DMS79 (cell line): ENCODE results near the gene KIAA1755.
"Not testable (repeated sequence)": the region's sequence is repeated elsewhere in the genome, so short reads cannot be mapped to it uniquely, and the experiment has no call there.

Experiments
- DNase-seq: peaks from one replicate; lab custom pipeline; 2025; lab: John Stamatoyannopoulos, UW

Gene KIAA1755

DNA sequence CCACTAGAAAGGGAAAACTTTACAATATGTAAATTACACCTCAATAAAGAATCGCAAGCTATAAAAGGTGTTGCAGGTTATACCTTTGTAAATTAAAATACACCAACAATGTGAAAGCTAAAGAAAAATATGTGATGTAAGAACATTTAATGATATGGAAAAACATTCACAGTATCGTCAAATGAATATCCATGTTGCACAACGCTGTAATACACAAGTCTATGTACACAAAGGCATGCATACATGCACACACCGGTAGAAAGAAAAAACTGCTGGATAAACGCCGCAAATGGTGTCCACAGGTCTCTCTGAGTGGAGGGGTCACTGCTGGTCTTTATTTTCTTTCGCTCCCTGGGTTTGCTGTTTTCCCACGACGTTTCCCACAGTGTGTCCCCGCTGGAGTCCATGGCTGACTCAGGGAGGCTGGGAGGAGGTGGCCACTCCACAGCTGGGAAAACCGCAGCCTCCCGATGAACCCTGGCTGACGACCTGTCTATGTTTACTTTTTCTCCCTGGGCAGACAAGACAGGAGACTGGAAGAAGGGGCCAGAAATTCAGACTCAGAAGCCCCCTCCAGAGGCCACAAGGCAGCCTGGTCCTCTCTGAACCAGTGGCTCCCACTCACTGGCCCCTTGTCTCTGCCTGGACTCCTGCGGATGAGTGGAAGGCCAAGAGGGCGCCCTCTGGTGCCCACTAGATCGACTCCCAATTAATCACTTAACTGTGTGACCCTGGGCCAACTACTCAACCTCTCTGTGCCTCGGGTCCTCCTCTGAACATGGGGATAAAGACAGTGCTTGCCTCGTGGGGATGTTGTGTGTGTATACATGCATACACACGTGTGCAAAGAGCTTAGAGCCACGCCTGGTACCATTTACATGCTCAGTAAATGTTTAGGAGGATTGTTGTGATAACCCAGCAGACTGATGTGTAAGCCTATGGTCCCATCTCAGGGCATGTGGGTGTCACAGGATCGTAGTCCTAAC lies 30.6 kb upstream of the KIAA1755 start:
- DNase-seq: no peak

DNA sequence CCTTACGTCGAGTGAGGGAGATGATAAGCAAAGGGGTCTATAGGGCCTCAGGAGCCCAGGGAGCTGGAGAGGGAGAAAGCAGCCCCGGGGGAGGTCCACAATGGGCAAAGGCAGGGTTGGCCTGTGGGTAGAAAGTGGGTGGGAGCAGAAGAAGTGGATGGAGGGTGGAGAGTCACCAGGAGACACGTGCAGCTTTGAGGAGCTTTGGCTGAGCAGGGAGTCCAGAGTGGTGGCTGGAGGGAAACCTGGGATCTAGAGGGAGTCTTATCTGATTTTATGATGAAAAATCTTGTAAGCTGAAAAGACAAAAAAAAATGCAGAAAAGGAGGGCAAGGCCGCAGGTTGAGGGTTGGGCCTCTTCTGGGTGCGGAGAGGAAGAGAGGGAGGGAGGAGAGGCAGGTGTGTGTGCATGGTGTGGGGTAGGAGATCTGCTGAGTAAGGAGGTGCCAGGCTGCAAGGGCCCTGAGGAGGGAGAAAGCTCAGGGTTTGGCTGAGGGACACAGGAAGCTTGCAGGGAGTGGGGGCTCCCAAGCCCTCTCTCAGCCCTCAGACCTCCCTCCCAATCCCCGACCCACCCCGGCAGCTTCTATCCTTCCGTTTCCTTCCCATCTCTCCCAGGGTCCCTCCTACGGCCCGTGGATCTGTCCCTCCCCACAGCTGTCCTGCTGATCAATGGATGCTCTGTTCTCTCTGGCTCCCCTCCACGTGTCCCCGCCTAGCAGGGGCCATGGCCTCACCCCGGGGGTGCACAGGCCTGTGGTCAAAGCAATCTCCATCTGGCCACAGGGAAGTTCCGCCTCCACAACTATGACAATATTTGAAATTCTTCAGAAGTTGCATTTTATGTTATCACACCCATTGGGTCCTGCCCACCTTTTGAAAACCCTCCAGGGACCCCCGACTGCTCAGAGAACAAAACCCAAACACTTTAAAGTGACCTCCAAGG lies 26.3 kb upstream of the KIAA1755 start:
- no peak for DNase-seq

DNA sequence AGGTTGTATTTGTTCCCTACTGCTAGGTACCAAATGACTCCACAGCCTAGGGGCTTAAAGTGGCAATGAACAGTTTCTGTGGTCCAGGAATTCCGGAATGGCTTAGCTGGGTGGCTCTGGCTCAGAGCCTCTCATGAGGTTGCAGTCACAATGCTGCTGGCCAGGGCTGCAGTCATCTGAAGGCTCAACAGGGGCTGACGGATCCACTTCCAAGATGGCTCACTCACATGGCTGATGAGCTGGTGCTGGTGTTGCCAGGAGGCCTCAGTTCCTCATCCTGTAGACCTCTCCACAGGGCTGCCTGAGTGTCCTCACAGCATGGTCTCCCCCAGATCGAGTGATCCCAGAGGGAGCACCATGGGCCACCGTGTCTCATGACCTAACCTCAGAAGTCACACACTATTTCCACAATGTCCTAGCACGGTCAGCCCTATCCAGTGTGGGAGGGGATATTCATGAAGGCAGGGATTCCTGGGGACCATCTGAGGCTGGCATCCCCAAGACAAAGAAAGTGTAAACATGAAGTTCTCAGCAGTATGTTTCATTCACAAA lies 24.4 kb upstream of the KIAA1755 start:
- DNase-seq: no peak

DNA sequence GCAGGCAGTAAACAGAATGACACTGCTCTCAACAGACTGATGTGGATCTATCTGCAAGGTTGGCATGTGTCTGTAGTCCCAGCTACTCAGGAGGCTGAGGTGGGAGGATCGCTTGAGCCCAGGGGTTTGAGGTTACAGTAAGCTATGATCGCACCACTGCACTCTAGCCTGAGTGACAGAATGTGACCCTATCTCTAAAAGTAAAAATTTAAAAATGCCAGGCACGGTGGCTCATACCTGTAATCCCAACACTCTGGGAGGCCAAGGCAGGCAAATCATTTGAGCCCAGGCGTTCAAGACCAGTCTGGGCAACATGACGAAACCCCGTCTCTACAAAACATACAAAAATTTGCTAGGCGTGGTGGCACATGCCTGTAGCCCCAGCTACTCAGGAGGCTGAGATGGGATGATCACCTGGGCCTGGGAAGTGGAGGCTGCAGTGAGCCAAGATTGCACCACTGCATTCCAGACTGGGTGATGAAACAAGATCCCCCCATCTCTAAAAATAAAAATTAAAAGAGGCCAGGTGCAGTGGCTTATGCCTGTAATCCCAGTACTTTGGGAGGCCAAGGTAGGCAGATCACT lies 23.6 kb upstream of the KIAA1755 start:
- DNase-seq: not testable (repeated sequence)

DNA sequence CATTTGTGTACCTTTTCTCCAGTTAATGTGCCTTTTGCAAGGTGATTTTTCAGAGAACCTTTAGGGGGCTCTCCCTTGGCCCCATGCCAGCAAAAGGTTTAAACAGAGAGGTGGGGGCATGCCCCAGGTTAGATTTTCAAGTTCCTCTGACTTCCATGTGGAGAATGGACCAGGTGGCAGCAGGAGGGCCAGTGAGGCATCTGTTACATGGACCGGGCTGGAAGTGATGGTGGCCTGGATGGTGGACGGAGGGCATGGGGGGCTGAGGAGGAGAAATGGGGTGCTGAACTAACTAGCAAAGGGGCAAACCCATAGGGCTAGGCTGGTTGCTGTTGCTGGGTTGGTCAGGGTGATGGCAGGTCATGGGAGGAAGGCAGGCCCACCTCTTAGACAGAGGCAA lies 22.7 kb upstream of the KIAA1755 start:
- no peak for DNase-seq

DNA sequence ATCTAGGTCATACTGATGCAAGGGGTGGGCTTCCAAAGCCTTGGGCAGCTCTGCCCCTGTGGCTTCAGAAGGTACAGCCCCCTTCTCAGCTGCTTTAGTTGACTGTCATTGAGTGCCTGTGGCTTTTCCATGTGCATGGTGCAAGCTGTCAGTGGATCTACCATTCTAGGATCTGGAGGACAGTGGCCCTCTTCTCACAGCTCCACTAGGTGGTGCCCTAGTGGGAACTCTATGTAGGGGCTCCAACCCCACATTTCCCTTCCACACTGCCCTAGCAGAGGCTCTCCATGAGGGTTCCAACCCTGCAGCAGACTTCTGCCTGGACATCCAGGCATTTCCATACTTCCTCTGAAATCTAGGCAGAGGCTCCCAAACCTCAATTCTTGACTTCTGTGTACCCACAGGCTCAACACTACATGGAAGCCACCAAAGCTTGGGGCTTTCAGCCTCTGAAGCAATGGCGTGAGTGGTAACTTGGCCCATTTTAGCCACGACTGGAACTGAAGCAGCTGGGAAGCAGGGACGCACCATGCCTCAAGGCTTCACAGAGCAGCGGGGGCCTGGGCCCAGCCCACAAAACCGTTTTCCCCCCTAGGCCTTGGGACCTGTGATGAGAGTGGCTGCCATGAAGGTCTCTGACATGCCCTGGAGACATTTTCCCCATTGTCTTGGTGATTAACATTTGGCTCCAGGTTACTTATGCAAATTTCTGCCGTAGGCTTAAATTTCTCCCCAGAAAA lies 20.8 kb upstream of the KIAA1755 start:
- not testable (repeated sequence) for DNase-seq

DNA sequence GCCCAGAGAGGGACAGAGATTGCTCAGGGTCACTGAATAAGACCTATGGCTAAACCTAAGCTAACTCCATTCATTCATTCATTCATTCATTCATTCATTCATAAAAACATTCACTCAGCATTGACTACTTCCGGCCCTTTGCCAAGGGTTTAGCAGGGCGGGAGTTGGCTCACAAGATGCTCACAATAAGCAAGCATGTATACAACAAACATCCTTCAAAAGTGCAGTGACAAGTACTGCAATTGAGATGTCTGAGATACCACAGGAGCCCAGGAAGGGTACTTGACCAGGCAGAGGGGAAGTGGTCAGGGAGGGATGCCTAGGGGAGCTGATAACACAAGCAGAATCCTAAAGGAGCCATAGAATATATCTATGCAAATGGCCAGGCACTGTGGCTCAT lies 18.2 kb upstream of the KIAA1755 start:
- no peak for DNase-seq

DNA sequence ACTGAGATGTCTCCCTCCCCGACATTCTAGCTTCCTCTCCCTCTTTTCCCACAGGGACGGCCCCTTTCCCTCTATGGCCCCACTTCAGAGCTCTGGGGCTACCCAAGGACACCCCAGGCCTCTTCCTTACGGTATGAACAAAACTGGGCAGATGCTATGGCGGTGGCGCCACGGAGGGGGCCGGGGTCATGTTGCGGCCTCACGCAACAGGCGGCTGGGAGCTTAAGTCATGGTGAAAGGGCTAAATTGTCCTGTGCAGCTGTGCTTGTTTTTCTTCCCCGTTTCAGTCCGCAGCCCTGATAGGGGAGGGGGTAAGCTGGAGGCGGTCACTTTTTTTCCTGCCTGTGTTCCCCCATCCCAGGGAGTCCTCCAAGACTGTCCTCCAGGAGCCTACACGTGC lies 17.6 kb upstream of the KIAA1755 start:
- DNase-seq: no peak

DNA sequence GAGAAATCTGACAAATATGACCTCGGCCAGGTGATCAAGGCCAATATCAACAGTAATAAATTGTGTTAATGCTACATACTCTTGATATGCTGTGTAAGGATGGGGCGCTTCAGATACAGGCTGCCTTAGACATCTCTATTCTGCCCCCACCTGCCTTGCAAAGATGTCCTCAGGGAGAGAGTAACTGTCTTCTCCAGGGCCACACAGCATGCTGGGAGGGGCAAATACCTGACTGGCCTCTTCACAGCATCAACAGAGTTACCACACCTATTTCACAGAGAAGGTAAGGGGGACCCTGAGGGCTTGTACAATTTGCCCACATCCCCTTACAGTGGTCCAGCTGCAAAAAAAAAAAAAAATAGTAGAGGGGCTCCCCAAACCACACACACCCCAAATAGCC lies 17.2 kb upstream of the KIAA1755 start:
- DNase-seq: no peak

DNA sequence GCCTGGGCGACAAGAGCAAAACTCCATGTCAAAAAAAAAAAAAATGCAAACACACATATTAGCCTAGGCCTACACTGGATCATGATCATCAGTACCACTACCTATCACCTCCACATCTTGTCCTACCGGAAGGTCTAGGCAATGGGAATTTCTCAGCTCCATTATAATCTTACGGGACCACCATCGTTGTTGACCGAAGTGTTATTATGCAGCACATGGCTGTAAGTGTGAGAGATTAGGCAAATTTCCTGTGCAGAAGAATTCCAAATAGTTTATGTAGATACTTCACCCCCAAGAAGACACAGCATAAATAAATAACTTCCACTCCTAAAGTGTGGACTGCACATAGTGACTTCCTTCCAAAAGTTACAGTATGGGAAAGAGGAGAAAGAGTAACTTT lies 16.8 kb upstream of the KIAA1755 start:
- DNase-seq: no peak

DNA sequence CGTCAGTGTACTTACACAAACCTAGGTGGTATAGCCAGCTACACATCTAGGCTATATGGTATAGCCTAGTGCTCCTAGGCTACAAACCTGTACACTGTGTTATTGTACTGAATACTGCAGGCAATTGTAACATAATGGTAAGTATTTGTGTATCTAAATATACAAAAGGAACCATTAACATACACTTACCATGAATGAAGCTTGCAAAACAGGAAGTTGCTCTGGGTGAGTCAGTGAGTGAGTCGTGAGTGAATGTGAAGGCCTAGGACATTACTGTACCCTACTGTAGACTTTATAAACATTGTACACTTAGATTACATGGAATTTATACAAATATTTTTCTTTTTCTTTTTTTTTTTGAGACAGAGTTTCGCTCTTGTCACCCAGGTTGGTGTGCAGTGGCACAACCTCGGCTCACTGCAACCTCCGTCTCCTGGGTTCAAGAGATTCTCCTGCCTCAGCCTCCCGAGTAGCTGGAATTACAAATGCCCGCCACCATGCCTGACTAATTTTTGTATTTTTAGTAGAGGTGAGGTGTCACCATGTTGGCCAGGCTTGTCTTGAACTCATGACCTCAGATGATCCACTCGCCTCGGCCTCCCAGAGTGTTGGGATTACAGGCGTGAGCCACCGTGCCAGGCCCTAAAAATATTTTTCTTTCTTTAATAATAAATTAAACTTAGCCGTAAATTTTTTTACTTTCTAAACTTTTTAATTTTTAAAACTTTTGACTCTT lies 15.4 kb upstream of the KIAA1755 start:
- no peak for DNase-seq

DNA sequence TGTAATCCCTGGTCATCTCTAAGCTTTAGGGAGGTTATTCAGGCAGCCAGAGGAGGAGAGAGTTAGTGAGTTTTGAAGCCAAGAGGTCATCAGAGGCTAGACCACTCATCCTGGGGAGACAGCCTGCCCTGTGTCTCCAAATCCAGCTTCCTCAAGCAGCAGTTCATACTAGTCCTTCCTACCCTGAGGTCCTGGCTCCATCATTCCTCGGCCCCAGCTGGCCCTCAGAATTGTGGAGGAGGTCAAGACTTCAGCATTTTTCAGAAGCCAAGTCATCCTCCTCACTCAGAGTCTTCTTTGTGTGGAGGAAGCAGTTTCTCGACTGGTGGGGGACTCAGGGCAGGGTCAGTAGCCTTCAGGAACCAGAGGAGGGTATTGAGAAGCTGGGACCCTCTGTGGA lies 12.4 kb upstream of the KIAA1755 start:
- DNase-seq: no peak

GRCh38 chr20:38272398-38272797 lies 11.9 kb upstream of the KIAA1755 start:
- DNase-seq: no peak

DNA sequence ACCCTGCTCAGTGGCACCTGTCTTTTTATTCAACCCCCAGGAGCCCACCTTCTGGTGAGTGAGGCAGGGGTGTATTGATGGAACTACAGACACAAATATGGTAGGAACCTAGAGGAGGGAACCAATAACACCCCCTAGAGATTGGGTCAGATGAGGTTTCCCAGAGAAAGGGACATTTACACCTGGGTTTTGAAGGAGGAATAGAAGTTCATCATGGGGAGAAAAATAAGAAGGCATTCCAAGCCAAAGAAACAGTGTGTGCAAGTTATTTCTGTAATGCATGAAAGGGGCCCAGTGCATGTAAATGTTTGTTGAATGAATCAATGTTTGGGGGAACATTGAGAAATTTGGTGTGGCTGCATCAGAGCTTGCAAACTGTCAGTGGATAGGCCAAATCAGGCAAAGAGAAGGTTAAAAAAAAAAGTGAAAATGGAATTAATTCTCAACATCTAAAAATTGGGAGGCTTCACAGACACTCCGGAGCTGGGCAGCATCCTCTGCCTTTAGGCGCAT lies 11.1 kb upstream of the KIAA1755 start:
- DNase-seq: no peak

GRCh38 chr20:38270869-38271605 lies 10.5 kb upstream of the KIAA1755 start:
- DNase-seq: no peak

- DNase-seq: no peak
These were observed 9.2 kb upstream of the KIAA1755 start for GRCh38 chr20:38269715-38270114.

DNA sequence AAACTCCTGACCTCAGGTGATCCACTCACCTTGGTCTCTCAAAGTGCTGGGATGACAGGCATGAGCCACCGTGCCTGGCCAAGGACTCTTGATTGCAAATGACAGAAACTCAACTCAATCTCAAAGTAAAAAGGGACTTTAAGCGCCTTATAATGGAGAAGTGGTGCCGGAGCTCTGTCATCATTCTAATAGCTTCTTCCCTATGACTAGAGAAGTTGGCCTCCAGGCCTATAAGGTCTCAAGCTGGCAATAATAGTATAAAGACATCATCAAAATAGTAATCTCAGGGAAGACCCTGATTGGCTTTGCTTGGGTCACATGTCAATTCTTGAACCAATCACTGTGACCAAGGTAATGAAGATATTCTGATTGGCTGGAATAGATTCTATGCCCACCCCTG lies 8.5 kb upstream of the KIAA1755 start:
- DNase-seq: no peak

DNA sequence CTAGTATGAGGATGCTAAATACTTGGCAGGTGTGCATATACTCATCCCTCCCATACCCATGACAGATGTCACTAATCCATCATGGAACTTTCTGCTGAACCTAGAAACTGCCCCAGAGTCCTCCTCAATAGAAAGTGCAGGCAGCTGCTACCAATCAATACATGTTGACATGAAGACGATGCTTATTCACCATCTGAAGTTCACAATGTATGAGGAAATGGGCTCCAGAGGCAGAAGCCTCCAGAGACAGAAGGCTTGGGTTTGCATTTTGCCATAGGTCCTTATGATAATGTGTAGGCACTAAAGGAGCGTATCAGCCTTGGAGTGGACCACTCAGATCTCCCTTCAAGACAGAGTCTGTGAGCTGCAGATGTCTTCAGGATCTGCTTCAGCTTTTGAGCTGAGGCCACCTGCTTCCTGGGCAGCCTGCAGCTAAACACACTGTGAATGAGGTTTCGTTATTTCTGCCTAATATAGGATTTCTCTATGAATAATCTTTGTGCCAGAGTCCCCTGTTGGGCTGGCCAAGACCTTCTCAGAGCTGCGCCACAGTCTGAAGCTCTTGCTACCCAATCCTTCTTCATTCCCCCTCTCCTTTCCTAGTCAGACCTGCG lies 7.5 kb upstream of the KIAA1755 start:
- no peak for DNase-seq

GRCh38 chr20:38267296-38267695 lies 6.8 kb upstream of the KIAA1755 start:
- DNase-seq: no peak
